ENCODE results near the gene WDR88.
"Not testable (repeated sequence)": the region's sequence is repeated elsewhere in the genome, so short reads cannot be mapped to it uniquely, and the experiment has no call there.

The WDR88 gene

DNA sequence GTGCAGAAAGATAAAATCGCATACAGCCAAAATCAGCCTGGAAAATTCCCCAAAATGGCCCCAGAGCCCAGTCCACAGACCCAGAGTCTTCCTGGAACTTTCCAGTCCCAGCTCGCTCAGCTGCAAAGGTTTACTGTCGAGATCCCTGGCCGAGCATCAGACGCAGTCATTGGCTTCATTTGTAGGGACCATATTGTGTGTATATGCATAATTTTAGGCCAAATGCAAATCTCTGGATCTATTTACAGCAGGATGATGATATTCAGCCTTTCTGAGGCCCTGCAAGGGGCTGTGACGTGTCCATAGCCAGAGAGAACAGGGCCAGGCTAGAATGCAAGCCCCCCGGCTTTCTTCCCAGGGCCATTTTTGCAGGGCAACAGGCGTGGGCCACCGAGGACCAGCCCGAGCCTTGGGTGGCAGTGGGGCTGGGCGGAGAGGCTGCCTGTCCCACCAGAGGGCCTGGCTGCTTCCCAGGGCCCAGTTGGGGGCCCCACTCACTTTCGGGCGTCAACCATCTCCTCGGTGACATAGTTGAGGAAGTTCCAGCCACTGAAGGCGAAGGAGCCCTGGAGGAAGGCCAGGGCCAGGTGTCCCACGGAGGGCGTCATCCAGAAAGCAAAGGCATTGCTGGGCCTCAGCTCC, 80.0 kb downstream of the WDR88 start:
- DNase-seq (ENCODE audit: low read depth in 2 of 2) = no peak

DNA sequence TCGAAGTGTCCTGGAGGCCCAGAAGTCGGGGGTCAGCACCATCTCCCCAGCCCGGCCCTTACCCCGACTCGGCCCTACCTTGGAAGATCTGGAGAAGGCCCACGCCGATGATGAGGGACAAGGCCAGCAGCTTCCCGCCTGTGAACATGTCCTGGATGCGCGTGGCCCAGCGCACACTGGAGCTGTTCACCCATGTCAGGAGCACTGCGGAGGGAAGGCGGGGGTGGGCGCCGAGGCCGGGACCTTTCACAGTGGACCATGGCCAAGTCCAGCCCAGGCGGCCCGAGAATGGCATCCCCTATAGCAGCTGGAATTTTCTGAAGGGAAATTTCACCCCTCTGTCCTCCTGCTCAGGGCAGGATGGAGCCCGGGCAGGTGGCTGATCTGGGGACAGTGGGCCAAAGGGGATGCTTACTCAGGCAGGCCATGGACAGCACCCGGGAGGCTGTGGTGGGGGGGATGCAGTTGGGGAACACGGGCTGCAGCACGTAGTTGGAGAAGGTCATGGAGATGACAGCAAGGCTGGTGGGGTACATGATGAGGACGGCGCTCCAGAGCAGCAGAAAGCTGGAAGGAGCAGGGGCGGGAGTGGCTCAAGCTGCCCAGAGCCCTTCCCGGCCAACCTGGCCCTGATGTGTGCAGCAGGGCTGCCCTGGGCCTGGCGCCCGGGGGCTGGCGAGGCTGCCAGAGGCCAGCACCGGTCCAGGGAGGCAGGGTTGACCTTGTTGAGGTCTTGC, 80.7 kb downstream of the WDR88 start:
- DNase-seq (ENCODE audit: low read depth in 2 of 2) = no peak

DNA sequence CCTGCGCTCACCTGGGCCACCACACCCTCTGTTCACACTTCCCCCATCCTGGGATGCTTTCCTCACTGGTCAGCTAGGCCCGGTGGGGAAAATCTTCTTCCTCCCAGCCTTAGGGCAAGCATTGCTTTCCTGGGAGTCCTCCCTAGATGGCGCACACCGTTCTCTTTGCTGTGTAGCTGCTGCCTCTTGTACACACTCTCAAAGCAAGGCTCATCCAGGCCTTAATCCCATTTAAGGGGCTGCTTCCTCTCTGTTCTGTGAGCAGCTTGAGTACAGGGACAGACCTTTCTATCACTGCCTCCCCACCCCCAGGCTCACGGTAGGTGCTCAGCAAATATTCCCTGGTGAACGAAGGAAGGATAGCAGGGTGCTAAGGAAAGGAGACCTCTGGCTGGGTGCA, 82.7 kb downstream of the WDR88 start:
- no peak for DNase-seq (ENCODE audit: low read depth in 2 of 2)

DNA sequence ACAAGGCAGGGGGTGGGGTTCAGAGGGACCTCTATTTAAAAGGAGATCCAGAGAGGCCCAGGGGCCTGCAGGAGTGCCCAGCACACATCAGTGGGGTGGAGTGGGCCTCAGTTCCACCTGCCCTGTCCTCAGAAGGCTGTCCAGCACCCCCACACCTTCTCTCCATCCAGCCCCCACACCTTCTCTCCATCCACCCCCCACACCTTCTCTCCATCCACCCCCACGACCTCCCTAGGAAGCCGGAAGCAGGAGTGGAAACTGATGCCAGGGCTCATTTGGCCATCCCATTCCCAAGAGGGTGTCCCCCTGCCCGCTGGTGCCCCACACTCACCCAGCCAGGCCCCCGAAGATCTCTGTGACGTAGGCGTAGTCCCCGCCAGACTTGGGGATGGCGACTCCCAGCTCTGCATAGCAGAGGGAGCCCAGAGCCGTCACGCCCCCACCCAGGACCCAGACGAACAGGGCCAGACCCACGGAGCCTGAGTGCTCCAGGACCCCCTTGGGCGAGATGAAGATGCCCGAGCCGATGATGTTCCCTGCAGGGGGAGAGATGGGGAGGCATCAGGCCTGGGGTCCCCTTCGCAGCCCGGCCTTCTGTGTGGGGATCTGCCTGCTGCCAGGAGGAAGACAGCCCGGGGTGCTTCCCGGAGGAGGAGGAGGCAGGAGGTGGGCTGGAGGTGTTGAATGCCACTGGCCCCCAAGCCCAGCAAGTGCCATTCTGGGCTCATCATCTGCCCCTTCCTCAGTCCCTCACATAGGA, 83.7 kb downstream of the WDR88 start:
- DNase-seq (ENCODE audit: low read depth in 2 of 2) = no peak

DNA sequence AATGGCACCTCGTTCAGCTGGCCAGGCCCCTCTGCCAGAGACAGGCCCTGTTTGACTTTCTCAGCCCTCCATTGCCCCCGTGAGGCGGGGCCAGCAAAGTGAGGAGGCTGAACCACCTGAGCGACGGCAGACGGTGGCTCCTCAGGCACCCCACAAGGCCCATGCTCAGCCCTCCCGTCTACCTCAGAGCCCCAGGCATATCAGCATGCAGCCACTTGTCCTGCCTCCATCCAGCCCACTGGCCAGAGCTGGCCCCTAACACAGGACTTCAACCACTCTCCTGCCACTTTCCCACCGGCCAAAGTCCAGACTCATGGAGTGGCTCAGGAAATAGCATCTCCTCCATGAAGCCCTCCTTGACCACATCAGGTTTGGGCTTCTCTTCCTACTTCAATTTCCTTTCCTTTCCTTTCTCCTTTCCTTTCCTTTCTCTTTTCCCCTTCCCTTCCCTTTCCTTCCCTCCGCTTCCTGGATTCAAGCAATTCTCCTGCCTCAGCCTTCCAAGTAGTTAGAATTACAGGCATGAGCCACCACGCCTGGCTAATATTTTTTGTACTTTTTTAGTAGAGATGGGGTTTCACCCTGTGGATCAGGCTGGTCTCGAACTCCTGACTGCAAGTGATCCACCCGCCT, 84.4 kb downstream of the WDR88 start:
- no peak for DNase-seq (ENCODE audit: low read depth in 2 of 2)

DNA sequence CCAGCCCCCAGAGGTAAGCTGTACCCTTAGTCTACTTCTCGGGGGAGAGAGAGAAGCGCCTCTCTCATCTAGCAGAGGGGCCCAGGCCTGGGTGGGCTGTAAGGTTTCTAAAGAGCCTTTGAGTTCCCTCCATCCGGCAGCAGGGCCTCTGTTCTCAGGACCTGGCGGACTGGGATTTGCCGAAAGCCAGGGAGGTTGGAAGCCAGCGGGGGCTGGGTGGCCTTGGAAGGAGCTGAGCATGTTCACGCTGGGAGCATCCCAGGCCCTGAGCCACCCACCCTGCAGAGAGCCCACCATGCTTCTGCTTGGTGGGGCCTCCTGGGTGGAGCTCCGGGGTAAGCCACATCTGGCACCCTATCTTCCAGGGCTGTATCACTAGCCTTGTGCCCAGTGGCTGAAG, 86.0 kb downstream of the WDR88 start:
- no peak for DNase-seq (ENCODE audit: low read depth in 2 of 2)

DNA sequence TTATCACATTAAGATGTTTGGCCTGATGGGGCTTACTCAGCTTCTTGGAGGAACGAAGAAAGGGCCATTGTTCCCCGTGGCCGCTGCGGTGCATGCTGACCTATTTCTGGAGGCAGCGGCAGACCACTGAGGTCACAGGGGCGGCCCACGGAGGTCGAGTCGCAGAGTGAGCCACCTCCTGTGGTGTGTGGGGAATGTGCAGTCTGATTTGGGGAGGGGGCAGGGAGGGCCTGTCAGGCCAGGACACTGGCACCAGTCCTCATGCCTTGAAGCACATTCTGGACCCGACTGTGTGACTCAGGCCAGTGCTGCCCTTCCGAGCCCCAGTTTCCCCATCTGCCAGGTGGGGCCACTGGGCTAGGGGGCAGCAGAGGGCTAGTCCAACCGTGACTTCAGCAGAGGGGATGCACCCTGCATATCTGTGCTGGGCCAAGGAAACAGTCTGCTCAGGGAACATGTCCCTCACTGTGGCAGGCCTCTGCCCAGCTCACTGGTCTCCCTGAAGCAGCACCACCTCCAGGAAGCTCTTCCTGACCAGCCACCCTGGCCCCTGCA, 87.4 kb downstream of the WDR88 start:
- DNase-seq (ENCODE audit: low read depth in 2 of 2) = no peak

DNA sequence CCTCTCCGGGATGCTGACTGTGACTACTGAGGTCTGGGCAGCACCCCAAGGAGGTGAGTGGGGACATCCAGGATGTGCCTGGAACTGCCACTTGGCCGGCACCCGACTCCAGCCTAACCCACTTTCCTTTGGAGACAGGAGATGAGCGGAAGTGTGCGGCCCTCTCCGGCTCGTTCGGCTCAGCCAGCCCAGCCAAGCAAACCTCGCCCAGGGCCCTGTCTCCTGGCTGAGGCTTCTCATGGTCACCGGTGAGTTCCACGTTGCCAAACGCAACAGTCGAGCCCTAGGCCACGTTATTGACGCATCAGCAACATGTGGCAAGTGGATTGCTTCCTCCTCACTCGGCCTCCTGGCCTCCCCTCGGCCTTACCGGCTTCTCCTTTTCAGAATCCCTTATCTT, 88.2 kb downstream of the WDR88 start:
- no peak for DNase-seq (ENCODE audit: low read depth in 2 of 2)

DNA sequence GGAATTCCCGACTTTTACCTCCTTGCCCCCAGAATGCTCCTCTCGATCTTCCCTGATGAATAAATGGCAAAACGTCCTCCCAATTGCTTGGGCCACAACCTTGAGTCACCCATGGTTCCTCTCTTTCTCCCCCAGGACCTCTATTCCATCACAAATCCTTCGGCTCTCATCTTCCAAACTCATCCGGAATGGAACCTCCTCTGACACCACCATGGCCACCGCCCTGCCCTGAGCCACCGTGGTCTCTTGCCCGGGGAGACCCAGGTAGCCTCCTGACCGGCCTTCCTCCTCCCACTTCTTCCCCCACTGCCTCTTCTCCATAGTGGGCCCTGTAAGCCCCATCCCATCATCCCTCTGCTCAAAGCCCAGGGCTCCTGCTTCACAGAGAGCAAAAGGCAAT, 88.8 kb downstream of the WDR88 start:
- no peak for DNase-seq (ENCODE audit: low read depth in 2 of 2)

DNA sequence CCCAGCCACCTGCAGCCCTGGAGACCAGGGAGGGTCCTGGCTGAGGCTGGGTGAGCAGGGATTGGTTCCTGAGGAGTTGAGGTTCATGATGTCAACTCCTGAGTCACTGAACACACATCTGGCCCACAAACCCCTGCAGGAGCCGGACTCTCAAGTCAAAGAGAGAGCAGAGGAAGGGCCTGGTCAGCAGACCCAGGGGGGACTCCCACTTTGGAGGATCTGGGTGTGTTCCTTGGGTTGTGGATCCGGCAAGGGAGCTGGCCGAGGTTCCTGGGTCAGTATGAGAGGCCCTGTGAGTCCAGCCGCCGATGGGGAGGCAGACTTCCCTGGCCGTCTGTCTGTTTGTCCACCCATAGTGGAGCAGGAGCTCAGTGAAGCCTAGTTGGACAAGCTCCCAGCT, 89.7 kb downstream of the WDR88 start:
- no peak for DNase-seq (ENCODE audit: low read depth in 2 of 2)

DNA sequence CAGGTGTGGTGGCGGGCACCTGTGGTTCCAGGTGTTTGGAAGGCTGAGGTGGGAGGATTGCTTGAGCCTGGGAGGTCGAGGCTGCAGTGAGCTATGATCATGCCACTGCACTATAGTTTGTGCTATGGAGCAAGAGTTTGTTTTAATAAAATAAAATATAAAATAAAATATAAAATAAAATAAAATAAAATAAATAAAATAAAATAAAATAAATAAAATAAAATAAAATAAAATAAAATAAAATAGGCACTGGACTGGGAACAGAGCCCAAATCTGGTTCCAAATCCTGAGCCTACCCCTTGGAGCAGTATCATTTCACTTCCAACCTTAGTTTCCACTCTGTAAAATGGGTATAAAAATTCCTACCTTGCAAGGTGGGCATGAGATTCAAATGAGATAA, 90.3 kb downstream of the WDR88 start:
- DNase-seq (ENCODE audit: low read depth in 2 of 2) = not testable (repeated sequence)

DNA sequence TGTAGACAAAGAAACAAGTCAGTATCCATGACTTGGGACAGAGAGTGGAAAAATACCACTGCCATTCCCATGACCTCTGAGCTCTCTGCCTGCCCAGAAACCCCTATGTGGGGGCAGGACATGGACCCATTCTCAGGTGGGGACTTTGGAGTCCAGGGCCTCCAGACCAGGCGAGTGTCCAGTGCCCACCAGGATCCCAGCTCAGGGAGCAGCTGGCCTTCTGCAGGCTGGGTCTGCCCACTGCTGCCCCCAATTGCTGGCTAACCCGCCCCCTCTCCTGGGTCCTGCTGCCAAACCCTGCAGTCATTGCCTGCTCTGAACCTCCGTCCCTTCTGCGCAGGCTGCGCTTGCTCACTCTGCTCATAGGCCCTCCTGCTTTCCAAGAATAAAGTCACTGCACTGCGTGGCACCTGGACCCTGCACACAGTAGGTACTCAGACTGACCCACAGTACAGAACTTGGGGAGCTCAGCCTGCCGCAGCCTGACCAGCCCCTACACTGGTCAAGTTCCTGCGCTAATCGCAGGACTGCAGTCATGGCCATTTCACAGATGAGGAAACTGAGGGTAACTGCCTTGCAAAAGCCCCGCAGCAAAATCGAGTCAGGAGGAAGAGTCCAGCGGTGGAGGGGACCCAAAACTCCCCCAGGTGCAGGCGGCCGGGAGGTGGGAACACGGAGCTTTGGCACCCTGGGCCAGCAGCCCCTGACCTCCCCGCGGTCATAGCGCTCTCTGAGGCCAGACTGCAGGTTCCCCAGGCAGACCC, 93.0 kb downstream of the WDR88 start:
- DNase-seq (ENCODE audit: low read depth in 2 of 2) = no peak
